Neural crest cell (in vitro differentiated cells): ENCODE measurements around the gene OSBPL7. TPM values are rescaled to one million over a fixed set of nuclear protein-coding genes. Genes with fewer than 3 reads are reported as not detected.
A peak's percentile ranks its signal among the peaks of the same experiment; 100 is the strongest.

Source experiments
- DNase-seq: peaks from one replicate; pipeline ENCODE4 v3.0.0; 2021; ENCODE audit warnings: low read depth, mixed read lengths, low spot score
- H3K27ac Mint-ChIP-seq: one replicate; pipeline ENCODE4 v1.8.0; 2021; ENCODE audit warnings: mild to moderate bottlenecking, mixed read lengths; ENCODE audit not compliant: unreplicated experiment
- H3K27me3 Mint-ChIP-seq: 2 replicates; pipeline ENCODE4 v1.8.0; 2021; ENCODE audit warnings: low read depth, mild to moderate bottlenecking, mixed read lengths
- H3K36me3 Mint-ChIP-seq: 2 replicates; pipeline ENCODE4 v1.8.0; 2021; ENCODE audit warnings: low read depth, mild to moderate bottlenecking, mixed read lengths
- H3K4me1 Mint-ChIP-seq: 2 replicates; pipeline ENCODE4 v1.8.0; 2021; ENCODE audit warnings: mixed read lengths
- H3K4me3 Mint-ChIP-seq: one replicate; pipeline ENCODE4 v1.8.0; 2021; ENCODE audit warnings: mild to moderate bottlenecking, mixed read lengths
- H3K9me3 Mint-ChIP-seq: 2 replicates; pipeline ENCODE4 v1.8.0; 2021; ENCODE audit warnings: mixed read lengths
- total RNA-seq: library from RNA; stranded (reverse); gene quantifications from 2 replicates; pipeline ENCODE4 v1.2.1, GENCODE V29; 2021
- TF ChIP-seq, protein P1 (sequence below): fragments of 200-600 bp; sonication (generic); conservative IDR thresholded peaks from 2 replicates; pipeline ENCODE4 v1.5.0; 2021; ENCODE audit warnings: antibody characterized with exemption, mild to moderate bottlenecking

OSBPL7 gene
- total RNA-seq, 1 donor from 2014 or later = 14.3 TPM

DNA sequence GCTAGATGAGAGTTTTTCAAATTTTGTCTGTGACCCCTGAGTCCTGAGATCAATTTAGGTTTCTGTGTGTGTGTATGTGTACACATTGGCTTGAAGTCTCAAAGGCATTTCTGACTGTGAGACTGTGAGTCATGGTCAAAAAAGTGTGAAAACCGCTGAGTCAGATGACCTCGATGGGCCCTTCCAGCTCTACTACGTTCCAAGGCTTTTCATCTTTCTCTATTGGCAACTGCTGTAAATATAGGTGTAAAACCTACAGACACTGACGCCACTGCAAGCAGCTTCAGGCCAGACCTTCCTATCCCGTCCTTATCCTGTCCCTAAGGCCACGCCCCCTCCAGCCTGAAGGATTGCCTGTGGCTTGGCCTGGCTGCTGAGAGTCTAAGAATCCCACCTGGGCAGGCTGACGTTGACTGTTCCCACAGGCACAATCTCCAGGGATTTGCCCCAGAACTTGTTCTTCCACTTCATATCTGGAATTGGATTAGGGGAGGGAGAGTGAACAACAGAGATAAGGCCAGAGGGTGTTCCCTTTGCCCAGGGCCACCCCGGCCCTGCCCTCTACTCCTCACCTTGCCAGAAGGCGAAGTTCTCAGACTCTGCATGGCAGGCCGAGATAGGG lies 11.3 kb downstream of the OSBPL7 start:
- Mint-ChIP-seq H3K27me3 (peaks cover 4% of the 10 kb centered on the region), H3K4me3 (no peak overlapping the region), H3K9me3 (no peaks in the 10 kb centered on the region), H3K4me1 (no peaks in the 10 kb centered on the region), H3K36me3 (no peaks in the 10 kb centered on the region), H3K27ac (no peak overlapping the region)
- TF ChIP-seq, protein P1, sequence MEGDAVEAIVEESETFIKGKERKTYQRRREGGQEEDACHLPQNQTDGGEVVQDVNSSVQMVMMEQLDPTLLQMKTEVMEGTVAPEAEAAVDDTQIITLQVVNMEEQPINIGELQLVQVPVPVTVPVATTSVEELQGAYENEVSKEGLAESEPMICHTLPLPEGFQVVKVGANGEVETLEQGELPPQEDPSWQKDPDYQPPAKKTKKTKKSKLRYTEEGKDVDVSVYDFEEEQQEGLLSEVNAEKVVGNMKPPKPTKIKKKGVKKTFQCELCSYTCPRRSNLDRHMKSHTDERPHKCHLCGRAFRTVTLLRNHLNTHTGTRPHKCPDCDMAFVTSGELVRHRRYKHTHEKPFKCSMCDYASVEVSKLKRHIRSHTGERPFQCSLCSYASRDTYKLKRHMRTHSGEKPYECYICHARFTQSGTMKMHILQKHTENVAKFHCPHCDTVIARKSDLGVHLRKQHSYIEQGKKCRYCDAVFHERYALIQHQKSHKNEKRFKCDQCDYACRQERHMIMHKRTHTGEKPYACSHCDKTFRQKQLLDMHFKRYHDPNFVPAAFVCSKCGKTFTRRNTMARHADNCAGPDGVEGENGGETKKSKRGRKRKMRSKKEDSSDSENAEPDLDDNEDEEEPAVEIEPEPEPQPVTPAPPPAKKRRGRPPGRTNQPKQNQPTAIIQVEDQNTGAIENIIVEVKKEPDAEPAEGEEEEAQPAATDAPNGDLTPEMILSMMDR = no peak
- no peak for DNase-seq

DNA sequence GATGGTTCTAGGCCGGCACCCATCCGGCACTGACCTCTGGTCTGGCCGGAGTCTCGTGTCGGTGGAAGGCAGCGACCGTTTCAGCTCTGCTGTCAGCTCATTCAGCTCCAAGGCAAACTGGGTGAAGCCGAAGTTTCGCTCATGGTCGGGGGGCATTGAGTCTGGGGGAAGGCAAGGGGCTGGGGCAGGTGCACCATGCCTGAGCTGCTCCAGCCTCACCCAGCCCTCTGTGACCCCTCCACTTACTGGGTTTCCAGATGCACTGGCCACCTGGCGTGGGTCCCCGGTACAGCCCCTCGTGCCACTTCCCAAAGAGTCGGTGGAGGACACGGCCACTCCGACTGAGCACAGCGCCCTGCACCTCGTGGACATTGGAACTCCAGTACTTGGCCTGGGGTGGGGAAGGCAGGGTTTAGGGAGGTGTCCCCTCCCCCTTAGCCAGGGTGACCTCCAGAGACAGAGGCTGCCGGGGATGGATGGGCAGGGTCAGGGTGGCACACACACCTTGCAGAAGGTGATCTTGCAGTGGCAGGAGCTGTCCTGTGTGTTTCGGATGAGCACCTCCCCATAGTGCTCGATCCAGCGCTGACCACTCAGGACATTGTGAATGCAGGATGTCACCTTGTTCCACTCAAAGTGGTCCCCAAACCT lies 12.6 kb downstream of the OSBPL7 start:
- TF ChIP-seq, protein P1 = no peak
- Mint-ChIP-seq H3K36me3 (no peaks in the 10 kb centered on the region), H3K27me3 (peaks cover 10% of the 10 kb centered on the region)

DNA sequence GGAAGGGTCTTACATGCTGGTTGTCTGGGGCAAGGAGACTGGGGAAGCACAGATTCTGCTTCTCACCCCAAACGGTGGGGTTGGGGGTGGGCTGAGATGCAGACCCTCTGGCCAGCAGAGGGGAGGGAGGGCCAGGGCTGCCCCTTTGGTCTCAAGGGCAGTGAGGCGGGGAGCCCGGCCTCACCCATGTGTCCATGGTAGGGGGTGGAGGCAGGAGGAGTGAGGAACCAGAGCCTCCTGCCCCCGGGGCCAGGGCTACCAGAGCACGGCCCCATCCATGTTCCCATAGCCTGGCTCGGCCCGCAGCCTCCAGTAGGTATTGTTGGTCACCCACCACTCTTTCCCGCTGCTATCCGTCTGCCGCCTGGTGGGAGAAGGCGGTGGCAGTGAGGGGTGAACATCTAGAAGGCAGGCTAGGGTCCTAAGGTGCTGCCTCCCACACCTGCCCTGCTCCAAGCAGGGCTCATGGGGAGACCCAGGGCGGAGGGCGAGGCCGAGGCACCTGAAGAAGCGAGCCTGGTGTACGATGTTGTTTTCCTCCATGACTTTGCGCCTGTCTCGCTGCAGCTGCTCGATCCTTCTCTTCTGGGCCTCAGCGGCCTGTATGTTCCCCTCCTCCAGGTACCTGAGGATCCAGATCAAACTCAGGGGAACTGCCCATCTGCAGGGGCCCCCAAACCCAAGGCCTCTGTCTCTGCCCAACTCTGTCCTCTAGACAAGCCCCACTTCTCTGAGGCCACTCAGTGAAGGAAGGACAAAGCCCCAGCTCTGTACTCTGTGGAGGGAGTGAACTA lies 13.4 kb downstream of the OSBPL7 start:
- H3K9me3 Mint-ChIP-seq = no peaks in the 10 kb centered on the region
- H3K36me3 Mint-ChIP-seq = no peaks in the 10 kb centered on the region
- no peak for DNase-seq
- no peaks in the 10 kb centered on the region for H3K4me1 Mint-ChIP-seq
- H3K27me3 Mint-ChIP-seq = peaks cover 15% of the 10 kb centered on the region
- TF ChIP-seq, protein P1 = no peak
- no peak overlapping the region for H3K4me3 Mint-ChIP-seq
- no peak overlapping the region for H3K27ac Mint-ChIP-seq

More for the DNA sequence above, 12.6 kb downstream of the OSBPL7 start:
- no peak for DNase-seq
- Mint-ChIP-seq H3K4me1 (no peaks in the 10 kb centered on the region), H3K27ac (no peak overlapping the region), H3K4me3 (no peak overlapping the region), H3K9me3 (no peaks in the 10 kb centered on the region)

- DNase-seq = no peak
- Mint-ChIP-seq H3K36me3 (no peaks in the 10 kb centered on the region), H3K27me3 (peaks cover 22% of the 10 kb centered on the region), H3K4me3 (no peak overlapping the region), H3K27ac (peak overlapping the region; percentile 37), H3K9me3 (no peaks in the 10 kb centered on the region), H3K4me1 (no peaks in the 10 kb centered on the region)
- TF ChIP-seq, protein P1 = no peak
These were observed 14.2 kb downstream of the OSBPL7 start for GRCh38 chr17:47807421-47807820.

DNA sequence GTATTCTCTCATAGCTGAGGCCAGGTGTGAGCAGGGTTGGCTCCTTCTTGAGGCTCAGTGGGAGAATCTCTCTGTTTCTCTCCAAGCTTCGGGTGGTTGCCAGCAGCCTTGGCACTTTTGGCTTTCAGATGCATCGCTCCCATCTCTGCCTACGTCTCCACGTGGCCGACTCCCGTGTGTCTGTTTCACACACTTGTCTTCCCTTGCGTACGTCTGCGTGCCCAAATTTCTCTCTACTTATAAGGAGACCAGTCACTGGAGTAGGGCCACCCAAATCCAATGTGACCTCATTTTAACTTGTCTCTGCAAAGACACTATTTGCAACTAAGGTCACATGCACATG lies 14.7 kb downstream of the OSBPL7 start:
- H3K9me3 Mint-ChIP-seq = no peaks in the 10 kb centered on the region
- TF ChIP-seq, protein P1 = no peak
- H3K27ac Mint-ChIP-seq = no peak overlapping the region
- no peak for DNase-seq
- peaks cover 27% of the 10 kb centered on the region for H3K27me3 Mint-ChIP-seq
- H3K4me3 Mint-ChIP-seq = no peak overlapping the region
- H3K36me3 Mint-ChIP-seq = no peaks in the 10 kb centered on the region
- no peaks in the 10 kb centered on the region for H3K4me1 Mint-ChIP-seq
